Measurements from ENCODE around the gene AKTIP. TPM values are rescaled to one million over a fixed set of nuclear protein-coding genes. Genes with fewer than 3 reads are reported as not detected.
A peak's percentile ranks its signal among the peaks of the same experiment; 100 is the strongest.

AKTIP gene
- total RNA-seq, 4 donors from 2014 or later: 45.0 to 53.7 (median 48.8) TPM

GRCh38 chr16:53511403-53512280, 8.6 kb upstream of the AKTIP start:
- no peak for TF ChIP-seq POLR2A (IDR thresholded peaks at IDR 0.05)
- TF ChIP-seq, protein P1, sequence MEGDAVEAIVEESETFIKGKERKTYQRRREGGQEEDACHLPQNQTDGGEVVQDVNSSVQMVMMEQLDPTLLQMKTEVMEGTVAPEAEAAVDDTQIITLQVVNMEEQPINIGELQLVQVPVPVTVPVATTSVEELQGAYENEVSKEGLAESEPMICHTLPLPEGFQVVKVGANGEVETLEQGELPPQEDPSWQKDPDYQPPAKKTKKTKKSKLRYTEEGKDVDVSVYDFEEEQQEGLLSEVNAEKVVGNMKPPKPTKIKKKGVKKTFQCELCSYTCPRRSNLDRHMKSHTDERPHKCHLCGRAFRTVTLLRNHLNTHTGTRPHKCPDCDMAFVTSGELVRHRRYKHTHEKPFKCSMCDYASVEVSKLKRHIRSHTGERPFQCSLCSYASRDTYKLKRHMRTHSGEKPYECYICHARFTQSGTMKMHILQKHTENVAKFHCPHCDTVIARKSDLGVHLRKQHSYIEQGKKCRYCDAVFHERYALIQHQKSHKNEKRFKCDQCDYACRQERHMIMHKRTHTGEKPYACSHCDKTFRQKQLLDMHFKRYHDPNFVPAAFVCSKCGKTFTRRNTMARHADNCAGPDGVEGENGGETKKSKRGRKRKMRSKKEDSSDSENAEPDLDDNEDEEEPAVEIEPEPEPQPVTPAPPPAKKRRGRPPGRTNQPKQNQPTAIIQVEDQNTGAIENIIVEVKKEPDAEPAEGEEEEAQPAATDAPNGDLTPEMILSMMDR (IDR thresholded peaks at IDR 0.05): no peak

GRCh38 chr16:53511084-53511402, 8.0 kb upstream of the AKTIP start:
- Histone ChIP-seq H3K4me1 (no peaks in the 10 kb centered on the region), H3K9me3 (no peaks in the 10 kb centered on the region), H3K36me3 (no peaks in the 10 kb centered on the region), H3K27ac (peak overlapping the region in 1 of 2 donors; percentile 77), H3K4me3 (no peak overlapping the region), H3K27me3 (no peaks in the 10 kb centered on the region)
- intact Hi-C loops (cut with DNase I; ENCODE audit: low total_unique reads): no loop called here
- TF ChIP-seq, protein P1 (IDR thresholded peaks at IDR 0.05): no peak
- DNase-seq: no peak

More at GRCh38 chr16:53511403-53512280, 8.6 kb upstream of the AKTIP start:
- Histone ChIP-seq H3K27me3 (no peaks in the 10 kb centered on the region), H3K4me1 (no peaks in the 10 kb centered on the region), H3K9me3 (no peaks in the 10 kb centered on the region), H3K4me3 (no peak overlapping the region), H3K36me3 (no peaks in the 10 kb centered on the region), H3K27ac (peak overlapping the region in 1 of 2 donors; percentile 77)
- no peak for DNase-seq
- intact Hi-C loops (cut with DNase I; ENCODE audit: low total_unique reads): no loop called here

- H3K27ac ChIP-seq: peak overlapping the region in 1 of 2 donors; percentile 77
- no peak overlapping the region for H3K4me3 ChIP-seq
- H3K27me3 ChIP-seq: no peaks in the 10 kb centered on the region
- DNase-seq: no peak
- no peak for TF ChIP-seq POLR2A (IDR thresholded peaks at IDR 0.05)
- TF ChIP-seq, protein P1 (IDR thresholded peaks at IDR 0.05): no peak
- H3K36me3 ChIP-seq: no peaks in the 10 kb centered on the region
- H3K9me3 ChIP-seq: no peaks in the 10 kb centered on the region
- H3K4me1 ChIP-seq: no peaks in the 10 kb centered on the region
- intact Hi-C loops (cut with DNase I; ENCODE audit: low total_unique reads): no loop called here
Measured at GRCh38 chr16:53510704-53511070, 7.7 kb upstream of the AKTIP start.

GRCh38 chr16:53509906-53510703, 7.1 kb upstream of the AKTIP start:
- Histone ChIP-seq H3K4me3 (no peak overlapping the region), H3K4me1 (no peaks in the 10 kb centered on the region), H3K27me3 (no peaks in the 10 kb centered on the region), H3K27ac (peak overlapping the region; percentile 57 to 77), H3K36me3 (no peaks in the 10 kb centered on the region), H3K9me3 (no peaks in the 10 kb centered on the region)
- no peak for TF ChIP-seq POLR2A (IDR thresholded peaks at IDR 0.05)
- TF ChIP-seq, protein P1 (IDR thresholded peaks at IDR 0.05): peak; percentile 82 to 95 (median 86)
- intact Hi-C loops (cut with DNase I; ENCODE audit: low total_unique reads): no loop called here
- peak; percentile 57 to 65 for DNase-seq
